Caco-2 (cell line): ENCODE results near the gene LPAR1. TPM values are rescaled to one million over a fixed set of nuclear protein-coding genes. Genes with fewer than 3 reads are reported as not detected.

ENCODE experiments used
- BruUV-seq: library from RNA; stranded (reverse); fragments of 400-500 nt; replicated peaks from 2 replicates; lab custom pipeline; 2021; lab: Mats Ljungman, UMichigan
- CTCF ChIA-PET: fragments of 300-600 bp; sonication (Branson Sonifier 250); formaldehyde crosslinking; loops from one replicate; lab custom pipeline; 2022; ENCODE audit warnings: antibody characterized with exemption; lab: Charles Lee
- POLR2A ChIA-PET: fragments of 300-600 bp; sonication (Branson Sonifier 250); formaldehyde crosslinking; loops from one replicate; lab custom pipeline; 2022; ENCODE audit warnings: antibody characterized with exemption; lab: Charles Lee
- DNase-seq, 2 experiments: peaks; one replicate each; pipeline versions ENCODE4 v3.0.0 to v3.0.0-alpha.2; 2020 to 2022
- H3K27me3 ChIP-seq: replicated peaks from 2 replicates; pipeline ENCODE4 v1.6.0; 2011; ENCODE audit warnings: low read length; ENCODE audit not compliant: control insufficient read depth, insufficient read depth
- H3K36me3 ChIP-seq: 2 replicates; pipeline ENCODE4 v1.5.1; 2011; ENCODE audit warnings: low read length; ENCODE audit not compliant: control insufficient read depth, insufficient read depth
- H3K4me1 ChIP-seq: fragments of 250-450 bp; sonication (Bioruptor Pico); 2 replicates; pipeline ENCODE4 v1.5.1; 2020; ENCODE audit warnings: mild to moderate bottlenecking
- H3K4me3 ChIP-seq: 2 replicates; pipeline ENCODE4 v1.5.1; 2011; ENCODE audit warnings: low read depth, mild to moderate bottlenecking, control low read depth, low read length
- H3K9me3 ChIP-seq: fragments of 250-450 bp; sonication (Bioruptor Pico); 2 replicates; pipeline ENCODE4 v1.5.1; 2020; ENCODE audit warnings: mild to moderate bottlenecking, moderate library complexity
- H3K27ac Mint-ChIP-seq: one replicate; pipeline ENCODE4 v1.8.0; 2022; ENCODE audit warnings: mixed read lengths; ENCODE audit not compliant: unreplicated experiment
- H3K27me3 Mint-ChIP-seq: one replicate; pipeline ENCODE4 v1.8.0; 2022; ENCODE audit warnings: mixed read lengths; ENCODE audit not compliant: insufficient read depth, unreplicated experiment
- H3K36me3 Mint-ChIP-seq: one replicate; pipeline ENCODE4 v1.8.0; 2022; ENCODE audit warnings: mild to moderate bottlenecking, mixed read lengths; ENCODE audit not compliant: insufficient read depth, unreplicated experiment
- H3K4me1 Mint-ChIP-seq: one replicate; pipeline ENCODE4 v1.8.0; 2022; ENCODE audit warnings: low read depth, mixed read lengths; ENCODE audit not compliant: unreplicated experiment
- H3K4me3 Mint-ChIP-seq: one replicate; pipeline ENCODE4 v1.8.0; 2022; ENCODE audit warnings: mild to moderate bottlenecking, moderate library complexity, mixed read lengths; ENCODE audit not compliant: unreplicated experiment
- H3K9me3 Mint-ChIP-seq: one replicate; pipeline ENCODE4 v1.8.0; 2022; ENCODE audit warnings: mixed read lengths; ENCODE audit not compliant: unreplicated experiment
- intact Hi-C: fragments of 100-400 bp; cut with micrococcal nuclease; formaldehyde crosslinking; loops from one replicate; pipeline ENCODE4 v1.10.0; 2022; ENCODE audit not compliant: unreplicated experiment
- total RNA-seq: library from RNA; stranded (reverse); gene quantifications from 2 replicates; pipeline ENCODE4 v1.2.3, GENCODE V29; 2022
- TF ChIP-seq, protein P1 (sequence below), 2 experiments: fragments of 200-600 bp in 1 of 2; IDR thresholded peaks; 1 replicate in 1 of 2; 2 replicates in 1 of 2; pipeline versions ENCODE4 v1.5.1 to v1.8.0; 2011 to 2022; ENCODE audit warnings: antibody characterized with exemption in 1 of 2, control low read depth in 1 of 2, inconsistent platforms in 1 of 2, low read depth in 1 of 2, low read length in 1 of 2, mild to moderate bottlenecking in 1 of 2, moderate library complexity in 1 of 2; ENCODE audit not compliant: insufficient read depth in 1 of 2, severe bottlenecking in 1 of 2, unreplicated experiment in 1 of 2

Gene LPAR1
- total RNA-seq, 1 experiment from 2014 or later = 20.3 TPM

DNA sequence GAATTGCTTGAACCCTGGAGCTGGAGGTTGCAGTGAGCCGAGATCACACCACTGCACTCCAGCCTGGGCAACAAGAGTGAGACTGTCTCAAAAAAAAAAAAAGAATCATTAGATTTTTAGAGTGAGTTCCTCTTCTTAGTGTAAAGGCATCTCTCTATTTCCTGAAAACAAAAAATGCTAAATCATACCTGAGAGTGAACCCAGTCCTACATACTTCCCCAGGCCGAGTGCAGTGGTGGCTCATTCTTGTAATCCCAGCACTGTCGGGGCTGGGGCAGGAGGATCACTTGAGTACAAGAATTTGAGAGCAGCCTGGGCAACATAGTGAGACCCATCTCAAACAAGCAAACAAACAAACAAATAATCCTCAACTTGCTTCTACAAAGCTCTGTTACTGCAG is 38.2 kb upstream of the LPAR1 start:
- Mint-ChIP-seq H3K4me3 (no peak overlapping the region), H3K27ac (no peak overlapping the region), H3K36me3 (no peaks in the 10 kb centered on the region), H3K27me3 (peaks cover 3% of the 10 kb centered on the region), H3K4me1 (no peaks in the 10 kb centered on the region), H3K9me3 (no peaks in the 10 kb centered on the region)
- no peaks in the 10 kb centered on the region for H3K27me3 ChIP-seq
- no peaks in the 10 kb centered on the region for H3K36me3 ChIP-seq
- no TSS peak for BruUV-seq
- intact Hi-C loops = no loop called here
- H3K4me1 ChIP-seq = no peaks in the 10 kb centered on the region
- H3K9me3 ChIP-seq = no peaks in the 10 kb centered on the region
- H3K4me3 ChIP-seq = no peak overlapping the region
- TF ChIP-seq, protein P1, sequence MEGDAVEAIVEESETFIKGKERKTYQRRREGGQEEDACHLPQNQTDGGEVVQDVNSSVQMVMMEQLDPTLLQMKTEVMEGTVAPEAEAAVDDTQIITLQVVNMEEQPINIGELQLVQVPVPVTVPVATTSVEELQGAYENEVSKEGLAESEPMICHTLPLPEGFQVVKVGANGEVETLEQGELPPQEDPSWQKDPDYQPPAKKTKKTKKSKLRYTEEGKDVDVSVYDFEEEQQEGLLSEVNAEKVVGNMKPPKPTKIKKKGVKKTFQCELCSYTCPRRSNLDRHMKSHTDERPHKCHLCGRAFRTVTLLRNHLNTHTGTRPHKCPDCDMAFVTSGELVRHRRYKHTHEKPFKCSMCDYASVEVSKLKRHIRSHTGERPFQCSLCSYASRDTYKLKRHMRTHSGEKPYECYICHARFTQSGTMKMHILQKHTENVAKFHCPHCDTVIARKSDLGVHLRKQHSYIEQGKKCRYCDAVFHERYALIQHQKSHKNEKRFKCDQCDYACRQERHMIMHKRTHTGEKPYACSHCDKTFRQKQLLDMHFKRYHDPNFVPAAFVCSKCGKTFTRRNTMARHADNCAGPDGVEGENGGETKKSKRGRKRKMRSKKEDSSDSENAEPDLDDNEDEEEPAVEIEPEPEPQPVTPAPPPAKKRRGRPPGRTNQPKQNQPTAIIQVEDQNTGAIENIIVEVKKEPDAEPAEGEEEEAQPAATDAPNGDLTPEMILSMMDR (IDR thresholded peaks at IDR 0.05; ENCODE audit: insufficient read depth in 1 of 2, low read depth in 1 of 2, low read length in 1 of 2, severe bottlenecking in 1 of 2, unreplicated experiment in 1 of 2) = no peak
- ChIA-PET CTCF (no interaction called here), POLR2A (no interaction called here)
- DNase-seq = no peak

DNA sequence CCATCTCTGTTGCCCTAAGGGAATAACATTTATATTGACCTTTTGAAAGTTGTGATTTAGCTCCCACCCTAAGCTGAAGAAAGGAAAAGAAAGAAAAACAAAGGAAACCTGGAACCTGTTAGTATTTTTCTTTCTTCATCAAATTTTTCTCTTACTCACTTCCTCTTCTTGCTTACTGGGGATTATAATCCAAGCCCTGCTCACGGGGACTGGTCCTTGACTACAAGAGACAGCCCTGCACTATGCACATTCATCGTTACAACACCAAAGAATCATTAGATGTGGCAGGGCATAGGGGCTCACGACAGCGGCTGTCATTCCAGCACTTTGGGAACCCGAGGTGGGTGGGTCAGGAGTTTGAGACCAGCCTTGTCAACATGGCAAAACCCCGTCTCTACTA is 37.8 kb upstream of the LPAR1 start:
- no peak overlapping the region for H3K27ac Mint-ChIP-seq
- H3K4me1 Mint-ChIP-seq = no peaks in the 10 kb centered on the region
- POLR2A ChIA-PET = no interaction called here
- Histone ChIP-seq H3K27me3 (no peaks in the 10 kb centered on the region), H3K4me1 (no peaks in the 10 kb centered on the region), H3K36me3 (no peaks in the 10 kb centered on the region), H3K4me3 (no peak overlapping the region), H3K9me3 (no peaks in the 10 kb centered on the region)
- intact Hi-C loops = no loop called here
- H3K27me3 Mint-ChIP-seq = peaks cover 3% of the 10 kb centered on the region
- CTCF ChIA-PET = no interaction called here
- TF ChIP-seq, protein P1 (IDR thresholded peaks at IDR 0.05; ENCODE audit: insufficient read depth in 1 of 2, low read depth in 1 of 2, low read length in 1 of 2, severe bottlenecking in 1 of 2, unreplicated experiment in 1 of 2) = no peak
- no peak overlapping the region for H3K4me3 Mint-ChIP-seq
- H3K36me3 Mint-ChIP-seq = no peaks in the 10 kb centered on the region
- BruUV-seq = no TSS peak
- no peak for DNase-seq
- H3K9me3 Mint-ChIP-seq = no peaks in the 10 kb centered on the region

DNA sequence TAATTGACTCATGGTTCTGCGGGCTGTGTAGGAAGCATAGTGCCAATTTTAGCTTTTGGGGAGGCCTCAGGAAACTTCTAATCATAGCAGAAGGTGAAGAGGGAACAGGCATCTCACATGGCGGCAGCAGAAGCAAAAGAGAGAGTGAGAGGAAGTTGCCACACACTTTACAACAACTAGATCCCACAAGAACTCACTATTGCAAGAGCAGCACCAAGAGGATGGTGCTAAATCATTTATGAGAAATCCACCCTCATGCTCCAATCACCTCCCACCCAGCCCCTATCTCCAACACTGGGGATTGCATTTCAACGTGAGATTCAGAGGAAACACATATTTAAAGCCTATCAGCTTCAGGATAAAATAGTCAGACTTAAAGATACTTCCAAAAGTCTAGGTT is 36.1 kb upstream of the LPAR1 start:
- BruUV-seq = no TSS peak
- no peak for DNase-seq
- H3K4me3 Mint-ChIP-seq = no peak overlapping the region
- Histone ChIP-seq H3K4me1 (no peaks in the 10 kb centered on the region), H3K9me3 (no peaks in the 10 kb centered on the region), H3K27me3 (no peaks in the 10 kb centered on the region), H3K4me3 (no peak overlapping the region), H3K36me3 (no peaks in the 10 kb centered on the region)
- H3K4me1 Mint-ChIP-seq = no peaks in the 10 kb centered on the region
- H3K36me3 Mint-ChIP-seq = no peaks in the 10 kb centered on the region
- peaks cover 3% of the 10 kb centered on the region for H3K27me3 Mint-ChIP-seq
- TF ChIP-seq, protein P1 (IDR thresholded peaks at IDR 0.05; ENCODE audit: insufficient read depth in 1 of 2, low read depth in 1 of 2, low read length in 1 of 2, severe bottlenecking in 1 of 2, unreplicated experiment in 1 of 2) = no peak
- CTCF ChIA-PET = no interaction called here
- H3K27ac Mint-ChIP-seq = no peak overlapping the region
- POLR2A ChIA-PET = no interaction called here
- intact Hi-C loops = no loop called here
- no peaks in the 10 kb centered on the region for H3K9me3 Mint-ChIP-seq
